Measurements from ENCODE around the gene DBN1. TPM values are rescaled to one million over a fixed set of nuclear protein-coding genes. Genes with fewer than 3 reads are reported as not detected.

The DBN1 gene
- total RNA-seq, 1 experiment from 2014 or later: 218 TPM

DNA sequence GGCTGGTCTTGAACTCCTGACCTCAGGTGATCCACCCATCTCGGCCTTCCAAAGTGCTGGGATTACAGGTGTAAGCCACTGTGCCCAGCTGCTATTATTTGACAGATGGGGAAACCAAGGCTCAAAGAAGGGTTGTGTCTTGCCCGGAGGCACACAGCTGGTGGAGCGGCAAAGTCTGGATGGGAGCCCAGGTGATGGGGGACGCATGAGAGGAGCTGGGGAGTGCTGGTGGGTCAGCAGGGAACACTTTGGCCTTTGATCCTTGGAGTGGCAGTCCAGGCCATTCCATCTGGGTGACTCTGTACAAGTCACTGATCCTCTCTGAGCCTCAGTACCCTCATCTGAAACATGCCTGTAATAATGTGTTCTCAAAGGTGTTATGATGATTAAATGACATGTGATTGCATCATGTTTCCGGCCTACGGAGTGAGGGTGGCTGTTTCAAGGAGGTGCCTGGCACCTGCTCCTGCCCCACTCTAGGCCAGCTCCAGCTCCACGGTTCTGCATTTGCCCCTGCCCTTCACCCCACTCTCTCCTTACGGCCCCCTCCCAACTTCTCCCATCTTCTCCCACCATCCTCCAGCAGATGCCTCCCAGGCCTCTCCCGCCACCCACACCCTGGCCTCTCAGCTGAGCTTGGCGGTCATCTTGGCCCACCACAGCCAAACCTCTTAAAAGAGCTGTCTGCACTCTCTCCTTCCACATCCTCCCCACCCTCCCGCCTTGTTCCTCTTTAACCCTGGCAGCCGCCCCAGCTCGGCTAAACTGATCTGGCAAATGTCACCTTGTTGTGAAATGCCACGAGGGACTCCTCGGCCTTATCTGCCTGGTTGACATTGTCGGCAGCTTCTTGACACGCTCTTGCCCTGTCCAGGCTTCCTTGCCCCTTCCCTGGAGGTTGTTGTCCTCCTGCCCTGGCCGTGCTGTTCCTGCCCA, 5.5 kb upstream of the DBN1 start:
- no TSS peak for BruUV-seq (replicated peaks)
- H3K36me3 Mint-ChIP-seq (ENCODE audit: insufficient read depth, unreplicated experiment): peaks cover 87% of the 10 kb centered on the region
- H3K27me3 Mint-ChIP-seq (ENCODE audit: unreplicated experiment): no peaks in the 10 kb centered on the region
- H3K9me3 Mint-ChIP-seq (ENCODE audit: low read depth, unreplicated experiment): no peaks in the 10 kb centered on the region
- peak overlapping the region; percentile 73 for H3K27ac Mint-ChIP-seq (ENCODE audit: unreplicated experiment)
- no peak for DNase-seq
- TF ChIP-seq, protein P1, sequence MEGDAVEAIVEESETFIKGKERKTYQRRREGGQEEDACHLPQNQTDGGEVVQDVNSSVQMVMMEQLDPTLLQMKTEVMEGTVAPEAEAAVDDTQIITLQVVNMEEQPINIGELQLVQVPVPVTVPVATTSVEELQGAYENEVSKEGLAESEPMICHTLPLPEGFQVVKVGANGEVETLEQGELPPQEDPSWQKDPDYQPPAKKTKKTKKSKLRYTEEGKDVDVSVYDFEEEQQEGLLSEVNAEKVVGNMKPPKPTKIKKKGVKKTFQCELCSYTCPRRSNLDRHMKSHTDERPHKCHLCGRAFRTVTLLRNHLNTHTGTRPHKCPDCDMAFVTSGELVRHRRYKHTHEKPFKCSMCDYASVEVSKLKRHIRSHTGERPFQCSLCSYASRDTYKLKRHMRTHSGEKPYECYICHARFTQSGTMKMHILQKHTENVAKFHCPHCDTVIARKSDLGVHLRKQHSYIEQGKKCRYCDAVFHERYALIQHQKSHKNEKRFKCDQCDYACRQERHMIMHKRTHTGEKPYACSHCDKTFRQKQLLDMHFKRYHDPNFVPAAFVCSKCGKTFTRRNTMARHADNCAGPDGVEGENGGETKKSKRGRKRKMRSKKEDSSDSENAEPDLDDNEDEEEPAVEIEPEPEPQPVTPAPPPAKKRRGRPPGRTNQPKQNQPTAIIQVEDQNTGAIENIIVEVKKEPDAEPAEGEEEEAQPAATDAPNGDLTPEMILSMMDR (IDR thresholded peaks at IDR 0.05; ENCODE audit: unreplicated experiment): no peak
- CTCF ChIA-PET: interaction anchor here (0.7 to 1.7 kb wide), 2 partner anchors 15 to 17 kb away, joined by 3 read pairs; no protein-coding TSS in a partner anchor
- intact Hi-C loops (cut with micrococcal nuclease; ENCODE audit: unreplicated experiment): no loop called here
- peaks cover 28% of the 10 kb centered on the region for H3K4me1 Mint-ChIP-seq (ENCODE audit: low read depth, unreplicated experiment)
- no peak overlapping the region for H3K4me3 Mint-ChIP-seq (ENCODE audit: low read depth, unreplicated experiment)

DNA sequence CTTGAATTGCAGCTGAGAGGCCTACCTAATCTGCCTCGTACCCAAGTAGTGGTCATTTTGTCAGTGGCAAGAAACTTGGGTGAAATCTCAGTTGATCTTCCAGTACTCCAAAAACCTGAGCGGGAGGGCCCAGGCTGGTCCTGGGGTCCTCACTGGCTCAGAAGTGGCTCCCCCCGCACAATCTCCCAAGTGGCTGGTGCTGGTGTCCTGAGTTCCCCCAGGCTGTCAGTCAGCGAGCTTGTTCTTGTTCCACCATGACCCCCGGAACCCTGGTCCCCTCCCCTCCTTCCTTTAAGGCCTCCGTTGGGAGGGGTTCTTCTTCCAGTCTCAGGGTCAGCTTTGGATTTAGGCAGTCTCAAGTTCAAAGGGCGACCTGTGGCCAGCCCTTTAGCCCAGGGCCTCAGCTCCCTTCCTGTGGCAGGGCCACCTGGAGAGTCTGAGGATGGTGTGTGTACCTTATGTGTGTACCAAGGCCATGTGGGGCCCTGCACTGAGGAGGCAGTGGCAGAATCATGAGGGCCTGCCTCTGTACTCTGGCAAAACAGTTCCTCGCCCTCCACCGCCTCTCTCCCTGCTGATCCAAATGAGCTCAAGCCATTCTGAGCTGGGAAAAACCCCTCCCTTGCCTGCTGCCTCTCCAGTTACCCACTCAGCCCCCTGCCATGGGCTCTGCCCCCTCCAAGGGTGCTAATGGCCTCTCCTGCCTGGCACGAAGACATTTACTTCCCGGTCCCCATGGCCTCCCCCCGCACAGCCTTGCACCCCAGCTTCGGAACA, 4.5 kb upstream of the DBN1 start:
- no TSS peak for BruUV-seq (replicated peaks)
- no peaks in the 10 kb centered on the region for H3K27me3 Mint-ChIP-seq (ENCODE audit: unreplicated experiment)

DNA sequence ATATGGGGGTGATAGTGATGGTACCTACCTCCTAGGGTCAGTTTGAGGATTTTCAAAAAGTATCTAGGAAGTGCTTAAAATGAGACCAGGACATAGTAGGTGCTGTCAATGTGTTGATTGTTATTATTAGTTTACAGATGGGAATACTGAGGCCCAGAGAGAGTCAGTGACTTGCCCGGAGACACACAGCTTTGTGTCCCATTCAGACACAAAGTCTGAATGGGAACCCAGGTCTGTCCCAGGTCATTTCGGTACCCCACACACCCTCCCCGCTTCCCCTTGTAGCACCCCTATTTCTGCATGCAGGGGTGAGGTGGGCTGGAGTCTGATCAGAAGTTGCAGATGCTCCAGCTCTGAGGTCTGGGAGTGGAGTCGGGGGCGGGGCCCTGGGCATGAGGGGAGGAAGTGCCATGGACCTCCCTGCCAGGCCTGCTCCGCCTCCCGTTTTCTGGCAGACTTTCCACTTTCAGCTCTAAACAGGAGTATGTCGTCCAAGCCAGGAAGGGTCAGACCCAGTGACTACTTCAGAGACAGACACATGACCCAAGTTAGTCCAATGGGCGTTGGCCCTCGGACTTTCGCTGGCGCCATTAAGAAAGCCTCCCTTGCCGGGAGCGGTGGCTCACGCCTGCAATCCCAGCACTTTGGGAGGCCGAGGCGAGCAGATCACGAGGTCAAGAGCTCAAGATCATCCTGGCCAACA, 3.2 kb upstream of the DBN1 start:
- Mint-ChIP-seq H3K4me3 (ENCODE audit: low read depth, unreplicated experiment) (no peak overlapping the region), H3K9me3 (ENCODE audit: low read depth, unreplicated experiment) (no peaks in the 10 kb centered on the region), H3K36me3 (ENCODE audit: insufficient read depth, unreplicated experiment) (peaks cover 85% of the 10 kb centered on the region), H3K27ac (ENCODE audit: unreplicated experiment) (peak overlapping the region; percentile 32), H3K4me1 (ENCODE audit: low read depth, unreplicated experiment) (peaks cover 25% of the 10 kb centered on the region), H3K27me3 (ENCODE audit: unreplicated experiment) (no peaks in the 10 kb centered on the region)
- intact Hi-C loops (cut with micrococcal nuclease; ENCODE audit: unreplicated experiment): no loop called here
- TF ChIP-seq, protein P1 (IDR thresholded peaks at IDR 0.05; ENCODE audit: unreplicated experiment): no peak
- no TSS peak for BruUV-seq (replicated peaks)
- CTCF ChIA-PET: interaction anchor here (1.9 kb wide), 1 partner anchor 19 kb away, joined by 6 read pairs; no protein-coding TSS in a partner anchor
- no peak for DNase-seq

More for the DNA sequence above, 4.5 kb upstream of the DBN1 start:
- Mint-ChIP-seq H3K4me3 (ENCODE audit: low read depth, unreplicated experiment) (no peak overlapping the region), H3K9me3 (ENCODE audit: low read depth, unreplicated experiment) (no peaks in the 10 kb centered on the region), H3K4me1 (ENCODE audit: low read depth, unreplicated experiment) (peaks cover 25% of the 10 kb centered on the region), H3K27ac (ENCODE audit: unreplicated experiment) (peak overlapping the region; percentile 73), H3K36me3 (ENCODE audit: insufficient read depth, unreplicated experiment) (peaks cover 85% of the 10 kb centered on the region)
- TF ChIP-seq, protein P1 (IDR thresholded peaks at IDR 0.05; ENCODE audit: unreplicated experiment): no peak
- intact Hi-C loops (cut with micrococcal nuclease; ENCODE audit: unreplicated experiment): no loop called here
- no peak for DNase-seq
- CTCF ChIA-PET: interaction anchor here (0.6 to 1.9 kb wide), 6 partner anchors 16 to 446 kb away, joined by 3 to 8 read pairs (median 3); no protein-coding TSS in a partner anchor
